NCI-H345 treated with DMSO at 0.1 percent for 48 hours (cell line): Measurements from ENCODE around the gene SCAF1.

ENCODE experiments used
- DNase-seq: peaks from one replicate; lab custom pipeline; 2025; ENCODE audit not compliant: unreplicated experiment; lab: John Stamatoyannopoulos, UW

Gene SCAF1

DNA sequence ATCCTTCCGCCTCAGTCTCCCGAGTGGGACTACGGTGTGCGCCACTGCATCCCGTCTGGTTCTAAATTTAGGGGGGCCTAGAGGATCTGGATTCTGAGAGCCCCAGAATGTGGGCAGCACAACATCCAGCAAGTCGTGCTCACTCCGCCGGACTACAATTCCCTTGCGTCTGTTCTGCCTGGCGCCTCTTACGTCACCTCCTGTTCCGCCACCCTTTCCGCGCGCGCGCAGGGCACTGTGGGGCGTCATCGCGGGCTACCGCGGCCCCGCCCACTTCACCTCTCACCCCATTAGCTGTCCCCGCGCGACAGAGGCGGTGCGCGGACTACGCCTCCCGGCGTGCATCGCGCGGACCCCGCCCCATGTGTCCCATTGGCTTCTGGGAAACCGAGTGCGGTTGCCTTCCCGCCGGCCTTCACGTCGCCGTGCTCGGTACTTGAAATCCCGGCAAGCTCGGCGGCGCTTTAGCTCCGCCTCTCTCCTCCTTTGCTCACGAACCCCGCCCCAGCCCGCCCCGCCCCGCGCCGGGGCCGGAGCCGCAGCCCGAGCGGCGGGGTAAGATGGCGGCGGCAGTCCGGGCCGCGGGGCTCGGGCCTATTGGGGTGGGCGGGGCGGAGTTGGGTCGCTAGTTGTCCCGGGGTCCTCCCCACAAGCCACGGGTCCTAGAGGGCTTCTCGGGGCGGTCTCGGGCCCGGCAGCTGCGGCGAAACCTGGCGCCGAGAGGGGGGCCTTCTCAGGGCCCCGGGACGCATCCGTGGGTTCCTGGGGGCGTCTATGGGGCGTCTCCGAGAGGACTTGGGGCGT lies at the start of gene SCAF1:
TSS of gene SCAF1 (plus strand) at position 522 of the 804 bp plus-strand sequence. CDS start 2,818 bp downstream, outside the sequence.
- peak; percentile 92 for DNase-seq

GRCh38 chr19:49592486-49593232 lies 49.4 kb upstream of the SCAF1 start:
- DNase-seq, result no peak

- DNase-seq, result no peak
Observed at GRCh38 chr19:49593233-49594113, 48.5 kb upstream of the SCAF1 start.

DNA sequence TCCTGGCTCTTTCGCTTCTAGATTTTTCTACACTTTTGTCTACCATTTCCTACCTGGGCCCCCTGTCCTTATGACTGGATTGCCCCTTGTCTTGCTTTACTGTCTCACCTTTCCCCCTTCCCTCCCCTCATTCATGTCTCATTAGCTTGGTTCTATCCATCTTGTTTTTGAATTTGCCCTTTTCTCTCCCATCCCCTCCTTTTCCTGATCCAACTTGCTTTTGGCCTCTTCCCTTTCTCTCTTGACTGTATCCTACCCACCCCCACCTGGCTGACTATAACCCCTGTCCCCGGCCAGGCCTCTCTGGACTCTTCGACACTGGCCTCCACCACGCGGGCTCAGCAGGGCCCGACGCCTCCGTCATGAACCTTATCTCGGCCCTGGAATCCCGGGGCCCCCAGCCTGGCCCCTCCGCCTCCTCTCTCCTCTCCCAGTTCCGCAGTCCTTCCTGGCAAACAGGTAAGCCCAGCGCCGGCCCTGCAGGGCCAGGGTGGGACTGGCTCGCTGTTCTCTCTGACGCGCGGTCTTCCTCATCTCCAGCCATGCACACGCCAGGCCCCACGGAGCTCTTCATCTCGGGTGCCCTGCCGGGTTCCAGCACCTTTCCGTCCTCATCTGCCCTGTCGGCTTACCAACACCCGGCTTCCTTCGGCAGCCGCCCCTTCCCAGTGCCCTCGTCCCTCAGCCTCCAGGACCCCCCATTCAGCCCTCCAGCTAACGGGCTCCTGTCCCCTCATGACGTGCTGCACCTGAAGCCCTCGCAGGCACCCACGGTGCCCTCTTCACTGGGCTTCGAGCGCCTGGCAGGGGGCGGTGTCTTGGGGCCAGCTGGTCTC lies 47.6 kb upstream of the SCAF1 start:
- DNase-seq, result no peak

DNA sequence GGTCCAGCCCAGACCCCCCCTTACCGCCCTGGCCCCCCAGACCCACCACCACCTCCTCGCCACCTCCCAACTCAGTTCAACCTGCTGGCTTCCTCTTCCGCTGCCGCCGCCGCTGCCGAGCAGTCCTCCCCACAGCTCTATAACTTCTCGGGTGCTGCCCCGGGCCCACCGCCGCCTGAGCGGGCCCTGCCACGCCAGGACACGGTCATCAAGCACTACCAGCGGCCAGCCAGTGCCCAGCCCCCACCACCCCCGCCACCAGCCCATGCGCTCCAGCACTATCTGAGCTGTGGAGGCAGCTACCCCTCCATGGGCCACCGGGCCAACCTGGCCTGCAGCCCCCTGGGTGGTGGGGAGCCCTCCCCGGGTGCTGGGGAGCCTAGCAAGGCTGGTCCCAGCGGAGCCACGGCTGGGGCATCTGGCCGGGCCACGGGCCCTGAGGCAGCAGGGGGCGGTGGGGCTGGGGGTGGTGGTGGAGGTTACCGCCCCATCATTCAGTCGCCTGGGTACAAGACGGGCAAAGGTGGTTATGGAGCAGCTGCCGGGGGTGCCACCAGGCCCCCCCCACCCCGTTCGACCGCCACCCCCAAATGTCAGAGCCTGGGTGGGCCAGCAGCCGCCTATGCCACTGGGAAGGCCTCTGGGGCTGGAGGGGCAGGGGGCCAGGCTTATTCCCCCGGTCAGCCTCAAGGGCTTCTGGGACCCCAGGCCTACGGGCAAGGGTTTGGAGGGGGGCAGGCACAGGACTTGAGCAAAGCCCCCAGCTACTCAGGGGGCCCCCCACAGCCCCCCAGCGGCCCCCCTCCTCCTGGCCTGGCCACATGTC lies 46.8 kb upstream of the SCAF1 start:
- DNase-seq, result no peak

DNA sequence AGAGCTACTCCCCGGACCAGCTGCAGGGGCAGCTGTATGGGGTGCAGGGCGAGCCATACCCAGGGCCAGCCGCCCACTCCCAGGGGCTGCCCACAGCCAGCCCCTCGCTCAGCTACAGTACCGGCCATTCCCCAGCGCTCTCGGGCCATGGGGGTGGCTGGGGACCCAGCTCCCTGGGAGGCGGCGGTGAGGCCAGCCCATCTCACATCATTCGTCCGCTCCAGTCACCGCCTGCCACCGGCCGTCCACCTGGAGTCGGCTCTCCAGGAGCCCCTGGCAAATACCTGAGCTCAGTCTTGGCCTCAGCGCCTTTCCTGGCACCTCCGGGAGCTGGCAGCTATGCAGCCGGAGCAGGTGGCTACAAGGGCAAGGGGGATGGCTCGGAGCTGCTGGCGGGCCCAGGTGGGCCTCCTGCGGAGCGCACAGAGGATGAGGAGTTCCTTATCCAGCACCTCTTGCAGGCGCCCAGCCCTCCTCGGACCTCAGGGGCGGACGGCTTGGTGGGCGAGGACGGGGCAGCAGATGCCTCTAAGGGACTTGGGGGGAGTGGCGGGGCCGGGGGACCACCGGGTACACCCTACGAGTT lies 46.1 kb upstream of the SCAF1 start:
- no peak for DNase-seq

- DNase-seq, result no peak
Observed at GRCh38 chr19:49596407-49596806, 45.6 kb upstream of the SCAF1 start.

DNA sequence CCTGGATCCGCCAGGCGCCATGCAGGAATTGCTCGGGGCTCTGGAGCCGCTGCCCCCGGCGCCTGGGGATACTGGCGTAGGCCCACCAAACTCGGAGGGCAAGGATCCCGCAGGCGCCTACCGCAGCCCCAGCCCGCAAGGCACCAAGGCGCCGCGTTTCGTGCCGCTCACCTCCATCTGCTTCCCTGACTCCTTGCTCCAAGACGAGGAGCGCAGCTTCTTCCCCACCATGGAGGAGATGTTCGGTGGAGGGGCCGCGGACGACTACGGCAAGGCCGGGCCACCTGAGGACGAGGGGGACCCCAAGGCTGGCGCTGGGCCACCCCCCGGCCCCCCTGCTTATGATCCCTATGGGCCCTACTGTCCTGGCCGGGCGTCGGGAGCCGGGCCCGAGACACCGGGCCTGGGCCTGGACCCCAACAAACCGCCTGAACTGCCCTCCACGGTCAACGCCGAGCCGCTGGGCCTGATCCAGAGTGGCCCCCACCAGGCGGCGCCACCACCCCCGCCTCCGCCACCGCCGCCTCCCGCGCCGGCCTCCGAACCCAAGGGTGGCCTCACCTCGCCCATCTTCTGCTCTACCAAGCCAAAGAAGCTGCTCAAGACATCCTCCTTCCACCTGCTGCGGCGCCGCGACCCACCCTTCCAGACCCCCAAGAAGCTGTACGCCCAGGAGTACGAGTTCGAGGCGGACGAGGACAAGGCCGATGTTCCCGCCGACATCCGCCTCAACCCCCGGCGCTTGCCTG lies 44.9 kb upstream of the SCAF1 start:
- no peak for DNase-seq

DNA sequence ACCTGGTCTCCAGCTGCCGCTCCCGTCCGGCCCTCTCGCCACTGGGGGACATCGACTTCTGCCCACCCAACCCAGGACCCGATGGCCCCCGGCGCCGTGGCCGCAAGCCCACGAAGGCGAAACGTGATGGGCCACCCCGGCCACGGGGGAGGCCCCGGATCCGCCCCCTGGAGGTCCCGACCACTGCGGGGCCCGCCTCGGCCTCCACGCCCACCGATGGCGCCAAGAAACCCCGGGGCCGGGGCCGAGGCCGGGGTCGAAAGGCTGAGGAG lies 44.4 kb upstream of the SCAF1 start:
- DNase-seq, result no peak

DNA sequence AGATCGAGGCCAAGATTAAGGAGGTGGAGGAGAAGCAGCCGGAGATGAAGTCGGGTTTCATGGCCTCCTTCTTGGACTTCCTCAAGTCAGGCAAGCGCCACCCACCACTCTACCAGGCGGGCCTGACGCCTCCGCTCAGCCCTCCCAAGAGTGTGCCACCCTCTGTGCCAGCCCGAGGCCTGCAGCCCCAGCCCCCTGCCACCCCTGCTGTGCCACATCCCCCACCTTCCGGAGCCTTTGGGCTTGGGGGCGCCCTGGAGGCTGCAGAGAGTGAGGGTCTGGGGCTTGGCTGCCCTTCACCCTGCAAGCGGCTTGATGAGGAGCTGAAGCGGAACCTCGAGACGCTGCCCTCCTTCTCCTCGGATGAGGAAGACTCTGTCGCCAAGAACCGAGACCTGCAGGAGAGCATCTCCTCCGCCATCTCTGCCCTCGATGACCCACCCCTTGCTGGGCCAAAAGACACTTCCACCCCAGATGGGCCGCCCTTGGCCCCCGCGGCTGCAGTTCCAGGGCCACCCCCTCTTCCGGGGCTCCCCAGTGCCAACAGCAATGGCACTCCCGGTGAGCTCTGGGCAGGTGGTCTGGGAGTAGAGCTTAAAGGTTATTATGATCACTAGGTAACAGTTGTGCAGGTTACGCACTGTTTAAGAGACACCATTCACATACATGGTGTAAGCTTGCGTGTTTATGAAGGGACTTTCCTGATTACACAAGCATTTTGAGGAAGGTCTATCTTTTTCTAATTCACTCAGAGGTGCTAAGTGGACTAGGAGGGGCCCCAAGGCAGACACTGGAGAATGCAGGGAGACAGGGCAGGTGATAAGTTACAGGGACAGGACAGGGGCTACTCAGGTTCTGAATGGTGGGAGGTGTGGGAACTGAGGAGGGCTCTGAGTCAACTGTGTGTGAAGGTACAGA lies 42.4 kb upstream of the SCAF1 start:
- no peak for DNase-seq

GRCh38 chr19:49601482-49602038 lies 40.4 kb upstream of the SCAF1 start:
- DNase-seq, result no peak

DNA sequence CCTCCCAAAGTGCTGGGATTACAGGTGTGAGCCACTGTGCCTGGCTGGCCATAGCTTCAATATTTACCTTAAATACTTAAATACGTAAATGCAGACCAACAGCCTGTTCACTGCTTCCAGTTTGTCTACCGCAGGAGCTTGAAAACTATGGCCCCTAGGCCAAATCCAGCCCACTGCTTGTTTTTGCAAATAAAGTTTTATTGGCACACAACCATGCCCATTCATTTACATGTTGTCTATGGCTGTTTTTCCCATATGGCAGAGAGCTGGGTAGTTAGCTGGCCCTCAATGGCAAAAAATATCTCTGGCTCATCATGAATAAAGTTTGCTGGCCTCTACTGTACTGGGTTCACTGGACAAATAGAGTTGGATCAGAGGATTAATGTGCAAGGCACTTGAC lies 39.2 kb upstream of the SCAF1 start:
- DNase-seq, result no peak

GRCh38 chr19:49605605-49606004 lies 36.4 kb upstream of the SCAF1 start:
- DNase-seq, result no peak

DNA sequence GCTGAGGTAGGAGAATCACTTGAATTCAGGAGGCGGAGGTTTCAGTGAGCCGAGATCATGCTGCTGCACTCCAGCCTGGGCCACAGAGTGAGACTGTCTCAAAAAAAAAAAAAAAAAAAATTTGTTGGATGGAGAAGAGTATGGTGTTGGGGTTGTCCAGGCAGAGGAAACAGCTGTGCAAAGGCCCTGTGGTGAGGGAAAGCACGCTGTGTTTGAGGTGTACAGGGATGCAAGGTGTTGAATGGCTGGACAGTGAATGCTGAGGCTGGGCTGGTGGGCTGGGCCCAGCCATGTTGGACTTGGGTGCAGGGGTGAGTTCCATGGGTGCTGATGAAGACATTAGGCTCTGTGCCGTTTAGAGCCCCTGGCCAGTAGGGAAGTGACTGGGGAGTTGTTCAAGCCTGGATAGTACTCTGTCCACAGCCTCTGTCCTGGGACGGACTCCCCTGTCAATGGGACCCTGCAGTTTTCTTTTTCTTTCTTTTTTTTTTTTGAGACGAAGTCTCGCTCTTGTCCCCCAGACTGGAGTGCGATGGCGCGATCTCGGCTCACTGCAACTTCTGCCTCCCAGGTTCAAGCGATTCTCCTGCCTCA lies 32.4 kb upstream of the SCAF1 start:
- no peak for DNase-seq

DNA sequence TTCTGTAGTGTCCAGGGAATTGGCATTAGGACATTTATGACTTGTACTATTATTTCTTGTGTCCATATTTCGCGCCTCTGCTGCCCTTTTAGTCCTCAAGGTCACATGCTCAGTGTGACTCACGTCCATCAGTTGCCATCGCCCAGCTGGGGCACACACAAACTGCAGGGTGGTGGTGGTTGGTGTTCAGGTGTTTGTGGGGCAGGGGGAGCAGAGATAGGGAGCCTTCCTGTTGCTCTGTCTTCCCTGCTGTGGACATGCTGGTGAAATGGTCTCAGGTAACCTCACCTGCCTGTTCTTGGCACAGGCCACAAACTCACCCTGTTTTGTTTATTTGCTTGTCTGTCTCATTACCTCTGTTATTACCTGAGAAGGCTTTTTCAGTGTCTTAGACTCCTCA lies 28.6 kb upstream of the SCAF1 start:
- no peak for DNase-seq

- no peak for DNase-seq
Observed at GRCh38 chr19:49614096-49614833, 27.7 kb upstream of the SCAF1 start.
